Measurements from ENCODE around the gene LRRC2.

Gene LRRC2

DNA sequence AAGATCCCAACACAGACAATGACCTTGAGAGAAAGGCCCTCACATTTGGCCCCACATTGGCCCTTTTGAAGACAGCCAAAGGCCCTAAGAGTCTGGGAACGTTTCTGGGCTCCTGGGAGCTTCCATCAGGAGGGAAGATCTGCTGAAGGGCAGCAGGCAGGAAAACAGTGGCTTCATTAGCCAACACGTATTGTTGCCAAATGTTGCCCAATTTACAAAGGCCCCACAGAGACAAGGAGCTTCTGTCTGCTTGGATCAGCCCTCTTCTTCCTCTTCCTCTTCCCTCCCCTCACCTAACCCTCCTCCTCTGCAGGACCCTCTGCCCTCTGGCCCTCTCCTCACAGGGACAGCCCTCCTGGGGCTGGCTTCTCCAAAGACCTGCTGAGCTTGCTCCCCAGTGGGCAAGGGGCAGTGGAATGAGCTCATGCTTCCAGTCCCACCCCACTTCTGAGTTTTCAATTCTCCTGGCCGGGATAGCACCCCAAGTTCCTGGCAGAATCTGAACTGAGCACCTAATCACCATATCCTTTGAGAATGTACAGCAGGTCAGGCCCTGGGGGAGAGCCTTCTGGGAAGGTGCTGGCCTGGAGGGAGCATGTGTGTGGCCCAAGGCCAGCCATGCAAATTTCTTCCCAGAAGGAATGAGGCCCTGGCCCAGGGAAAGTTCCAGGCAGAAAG, 96.3 kb downstream of the LRRC2 start:
- H3K4me3 ChIP-seq (ENCODE audit: control insufficient read depth, low read depth, low read length) = no peak overlapping the region
- DNase-seq (ENCODE audit: low read depth) = no peak

DNA sequence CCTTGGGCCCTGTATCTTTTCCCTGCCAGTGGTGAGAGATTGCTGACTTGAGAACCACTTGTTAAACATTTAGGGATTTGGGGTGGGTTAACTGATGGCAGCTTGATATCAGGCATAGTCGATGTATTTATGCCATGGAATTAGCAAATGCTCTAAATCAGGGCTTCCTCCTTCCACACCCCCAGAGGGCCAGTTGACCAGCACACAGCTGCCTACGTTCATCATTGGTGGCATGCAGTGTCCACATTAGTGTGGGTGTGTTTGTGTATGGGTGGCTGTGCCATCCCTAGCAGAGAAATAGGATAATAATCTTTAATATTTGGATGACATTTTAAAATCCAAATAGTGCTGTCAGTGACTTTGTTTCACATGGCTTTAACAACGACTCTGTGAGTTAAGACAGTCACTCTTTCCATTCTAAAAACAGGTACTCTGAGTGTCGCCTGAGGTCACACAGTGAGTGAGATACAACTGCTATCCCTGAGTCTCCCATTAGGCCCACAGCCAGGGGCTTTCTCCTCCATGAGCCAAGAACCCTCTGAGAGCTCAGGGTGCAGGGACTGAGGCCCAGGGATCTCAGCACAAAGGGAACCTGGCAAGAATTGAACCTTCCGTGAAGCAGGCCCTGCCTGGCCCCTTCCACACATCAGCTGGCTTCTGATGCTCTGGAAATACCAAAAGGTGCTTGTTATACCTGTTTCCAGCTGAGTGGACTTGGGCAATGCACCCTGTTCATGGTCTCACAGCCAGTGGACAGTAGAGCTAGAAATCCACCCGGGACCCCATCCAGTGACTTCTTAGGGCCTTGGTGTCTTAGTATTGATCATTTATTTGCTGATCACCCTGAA, 97.1 kb downstream of the LRRC2 start:
- no peak for DNase-seq (ENCODE audit: low read depth)
- TF ChIP-seq, protein P1, sequence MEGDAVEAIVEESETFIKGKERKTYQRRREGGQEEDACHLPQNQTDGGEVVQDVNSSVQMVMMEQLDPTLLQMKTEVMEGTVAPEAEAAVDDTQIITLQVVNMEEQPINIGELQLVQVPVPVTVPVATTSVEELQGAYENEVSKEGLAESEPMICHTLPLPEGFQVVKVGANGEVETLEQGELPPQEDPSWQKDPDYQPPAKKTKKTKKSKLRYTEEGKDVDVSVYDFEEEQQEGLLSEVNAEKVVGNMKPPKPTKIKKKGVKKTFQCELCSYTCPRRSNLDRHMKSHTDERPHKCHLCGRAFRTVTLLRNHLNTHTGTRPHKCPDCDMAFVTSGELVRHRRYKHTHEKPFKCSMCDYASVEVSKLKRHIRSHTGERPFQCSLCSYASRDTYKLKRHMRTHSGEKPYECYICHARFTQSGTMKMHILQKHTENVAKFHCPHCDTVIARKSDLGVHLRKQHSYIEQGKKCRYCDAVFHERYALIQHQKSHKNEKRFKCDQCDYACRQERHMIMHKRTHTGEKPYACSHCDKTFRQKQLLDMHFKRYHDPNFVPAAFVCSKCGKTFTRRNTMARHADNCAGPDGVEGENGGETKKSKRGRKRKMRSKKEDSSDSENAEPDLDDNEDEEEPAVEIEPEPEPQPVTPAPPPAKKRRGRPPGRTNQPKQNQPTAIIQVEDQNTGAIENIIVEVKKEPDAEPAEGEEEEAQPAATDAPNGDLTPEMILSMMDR (conservative IDR thresholded peaks at IDR 0.05; ENCODE audit: control insufficient read depth, insufficient read depth, low read depth, low read length) = no peak
- no peak overlapping the region for H3K4me3 ChIP-seq (ENCODE audit: control insufficient read depth, low read depth, low read length)

More for the DNA sequence above, 96.3 kb downstream of the LRRC2 start:
- TF ChIP-seq, protein P1 (conservative IDR thresholded peaks at IDR 0.05; ENCODE audit: control insufficient read depth, insufficient read depth, low read depth, low read length) = no peak

DNA sequence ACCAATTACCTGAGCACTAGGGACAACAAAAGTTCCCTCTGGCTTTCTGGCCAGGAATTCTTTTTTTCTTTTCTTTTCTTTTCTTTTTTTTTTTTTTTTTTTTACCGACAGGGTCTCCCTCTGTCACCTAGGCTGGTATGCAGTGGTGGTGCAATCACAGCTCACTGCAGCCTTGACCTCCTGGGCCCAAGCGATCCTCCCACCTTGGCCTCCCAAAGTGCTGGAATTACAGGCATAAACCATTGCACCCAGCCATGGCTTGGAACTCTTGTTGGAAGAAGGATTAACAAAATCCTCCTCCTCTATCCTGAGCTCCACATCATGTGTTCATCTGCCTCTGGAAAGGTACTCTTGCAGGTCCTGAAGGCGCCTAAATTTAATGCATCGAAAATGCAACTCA, 98.5 kb downstream of the LRRC2 start:
- no peak overlapping the region for H3K4me3 ChIP-seq (ENCODE audit: control insufficient read depth, low read depth, low read length)
- no peak for DNase-seq (ENCODE audit: low read depth)
- TF ChIP-seq, protein P1 (conservative IDR thresholded peaks at IDR 0.05; ENCODE audit: control insufficient read depth, insufficient read depth, low read depth, low read length) = no peak

DNA sequence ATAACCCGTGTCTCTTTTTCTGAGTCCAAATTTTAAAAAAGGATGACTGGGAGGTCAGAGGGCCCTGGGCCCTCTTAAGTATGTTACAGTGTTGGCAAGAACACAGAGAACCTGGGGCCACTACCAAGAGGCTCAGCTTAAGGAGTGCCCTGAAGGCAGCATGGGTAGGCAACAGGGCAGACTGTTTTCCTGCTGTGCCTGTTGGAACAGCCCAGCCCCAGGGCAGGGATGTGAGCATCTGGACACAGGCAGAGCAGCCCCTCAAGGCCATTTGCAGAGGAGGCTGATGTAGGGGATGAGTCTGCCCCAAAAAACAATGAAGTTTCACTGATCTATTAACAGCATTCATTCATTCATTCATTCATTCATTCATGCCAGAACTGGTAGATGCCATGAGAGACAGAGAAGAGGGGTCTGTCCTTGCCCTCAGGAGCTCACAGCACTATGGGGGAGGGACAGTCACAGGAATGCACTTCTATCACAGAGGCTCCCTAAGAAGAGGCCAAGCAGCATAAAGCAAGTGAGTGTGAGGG, 99.2 kb downstream of the LRRC2 start:
- no peak for DNase-seq (ENCODE audit: low read depth)
- TF ChIP-seq, protein P1 (conservative IDR thresholded peaks at IDR 0.05; ENCODE audit: control insufficient read depth, insufficient read depth, low read depth, low read length) = no peak
- H3K4me3 ChIP-seq (ENCODE audit: control insufficient read depth, low read depth, low read length) = no peak overlapping the region

DNA sequence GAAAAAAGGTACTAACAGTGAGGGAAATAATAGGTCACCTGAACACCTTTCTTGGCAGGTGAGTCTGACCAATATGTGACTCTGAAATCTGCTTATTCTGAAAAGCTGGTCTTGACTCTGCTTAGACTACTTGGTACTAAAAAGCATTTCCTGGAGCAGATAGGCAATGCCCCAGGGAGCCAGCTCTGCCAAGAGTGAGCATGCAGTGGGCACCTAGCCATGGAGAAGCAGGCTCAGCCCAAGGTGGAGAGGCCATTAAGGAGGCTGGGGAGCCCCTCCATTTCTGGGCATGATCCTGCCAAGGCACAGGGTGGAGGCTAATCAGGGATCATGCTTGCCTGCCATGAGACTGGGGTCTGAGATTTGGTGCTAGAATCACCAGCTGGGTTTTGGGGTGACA, 99.8 kb downstream of the LRRC2 start:
- no peak overlapping the region for H3K4me3 ChIP-seq (ENCODE audit: control insufficient read depth, low read depth, low read length)
- no peak for DNase-seq (ENCODE audit: low read depth)
- TF ChIP-seq, protein P1 (conservative IDR thresholded peaks at IDR 0.05; ENCODE audit: control insufficient read depth, insufficient read depth, low read depth, low read length) = no peak

All from fibroblast of mammary gland (primary cell).